Progenitor cell of endocrine pancreas (in vitro differentiated cells): ENCODE data around the gene CLEC20A. TPM values are rescaled to one million over a fixed set of nuclear protein-coding genes. Genes with fewer than 3 reads are reported as not detected.

ENCODE experiments used
- DNase-seq: peaks from one replicate; pipeline ENCODE4 v3.0.0; 2021; ENCODE audit warnings: low spot score; ENCODE audit not compliant: unreplicated experiment
- H3K27ac Mint-ChIP-seq: 2 replicates; pipeline ENCODE4 v1.8.0; 2021; ENCODE audit warnings: mild to moderate bottlenecking, moderate library complexity, mixed read lengths
- H3K27me3 Mint-ChIP-seq: 2 replicates; pipeline ENCODE4 v1.8.0; 2021; ENCODE audit warnings: mixed read lengths
- H3K36me3 Mint-ChIP-seq: 2 replicates; pipeline ENCODE4 v1.8.0; 2022; ENCODE audit warnings: mixed read lengths; ENCODE audit not compliant: insufficient read depth
- H3K4me1 Mint-ChIP-seq: 2 replicates; pipeline ENCODE4 v1.8.0; 2021; ENCODE audit warnings: low read depth, mixed read lengths
- H3K4me3 Mint-ChIP-seq: 2 replicates; pipeline ENCODE4 v1.8.0; 2021; ENCODE audit warnings: low read depth, mild to moderate bottlenecking, moderate library complexity, mixed read lengths
- H3K9me3 Mint-ChIP-seq: 2 replicates; pipeline ENCODE4 v1.8.0; 2021; ENCODE audit warnings: low read depth, mixed read lengths
- total RNA-seq: library from RNA; stranded (reverse); gene quantifications from 2 replicates; pipeline ENCODE4 v1.2.1, GENCODE V29; 2021
- TF ChIP-seq, protein P1 (sequence below): fragments of 200-600 bp; sonication (generic); IDR thresholded peaks from one replicate; pipeline ENCODE4 v1.5.0; 2021; ENCODE audit warnings: antibody characterized with exemption, mild to moderate bottlenecking; ENCODE audit not compliant: unreplicated experiment

The CLEC20A gene
- total RNA-seq, 1 donor from 2014 or later: not detected

DNA sequence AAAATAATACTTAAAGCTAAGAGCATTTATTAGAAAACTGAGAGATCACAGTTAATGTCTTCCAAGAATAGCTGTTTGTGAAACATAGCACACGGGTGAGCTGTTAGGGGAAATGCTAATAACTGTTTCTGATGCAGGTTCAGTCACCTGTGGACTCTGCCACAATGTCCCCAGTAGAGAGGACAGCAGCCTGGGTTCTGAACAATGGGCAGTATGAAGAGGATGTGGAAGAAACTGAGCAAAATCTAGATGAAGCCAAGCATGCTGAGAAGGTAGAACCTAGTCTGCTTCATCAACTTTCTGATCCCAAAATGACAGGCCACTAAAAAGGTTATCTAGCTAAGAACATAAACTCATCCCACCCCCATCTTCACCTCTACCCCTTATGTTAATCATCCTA is 32.6 kb downstream of the CLEC20A start:
- H3K4me1 Mint-ChIP-seq: no peaks in the 10 kb centered on the region
- no peaks in the 10 kb centered on the region for H3K9me3 Mint-ChIP-seq
- no peak for DNase-seq
- H3K36me3 Mint-ChIP-seq: peaks cover 22% of the 10 kb centered on the region
- TF ChIP-seq, protein P1, sequence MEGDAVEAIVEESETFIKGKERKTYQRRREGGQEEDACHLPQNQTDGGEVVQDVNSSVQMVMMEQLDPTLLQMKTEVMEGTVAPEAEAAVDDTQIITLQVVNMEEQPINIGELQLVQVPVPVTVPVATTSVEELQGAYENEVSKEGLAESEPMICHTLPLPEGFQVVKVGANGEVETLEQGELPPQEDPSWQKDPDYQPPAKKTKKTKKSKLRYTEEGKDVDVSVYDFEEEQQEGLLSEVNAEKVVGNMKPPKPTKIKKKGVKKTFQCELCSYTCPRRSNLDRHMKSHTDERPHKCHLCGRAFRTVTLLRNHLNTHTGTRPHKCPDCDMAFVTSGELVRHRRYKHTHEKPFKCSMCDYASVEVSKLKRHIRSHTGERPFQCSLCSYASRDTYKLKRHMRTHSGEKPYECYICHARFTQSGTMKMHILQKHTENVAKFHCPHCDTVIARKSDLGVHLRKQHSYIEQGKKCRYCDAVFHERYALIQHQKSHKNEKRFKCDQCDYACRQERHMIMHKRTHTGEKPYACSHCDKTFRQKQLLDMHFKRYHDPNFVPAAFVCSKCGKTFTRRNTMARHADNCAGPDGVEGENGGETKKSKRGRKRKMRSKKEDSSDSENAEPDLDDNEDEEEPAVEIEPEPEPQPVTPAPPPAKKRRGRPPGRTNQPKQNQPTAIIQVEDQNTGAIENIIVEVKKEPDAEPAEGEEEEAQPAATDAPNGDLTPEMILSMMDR: no peak
- H3K4me3 Mint-ChIP-seq: no peak overlapping the region
- H3K27ac Mint-ChIP-seq: no peak overlapping the region
- no peaks in the 10 kb centered on the region for H3K27me3 Mint-ChIP-seq

DNA sequence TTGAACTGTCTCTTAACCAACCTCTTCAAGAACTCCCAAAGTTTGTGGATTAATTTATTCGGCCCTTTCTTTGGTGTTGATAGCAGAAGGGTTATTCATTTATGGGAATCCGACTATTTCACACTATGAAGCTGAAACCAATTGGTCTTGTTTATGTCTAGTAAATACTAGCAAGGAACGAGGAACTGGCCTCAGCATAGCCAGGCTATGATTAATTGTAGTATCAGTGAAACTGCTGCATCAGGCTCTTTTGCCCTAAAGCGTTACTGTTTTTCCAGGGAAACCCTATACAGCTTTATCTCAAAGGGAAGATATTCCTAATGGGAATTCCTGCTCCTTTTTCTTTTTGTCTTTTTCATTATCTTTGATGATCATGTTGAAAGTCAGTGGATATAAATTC is 35.1 kb downstream of the CLEC20A start:
- Mint-ChIP-seq H3K4me1 (no peaks in the 10 kb centered on the region), H3K4me3 (no peak overlapping the region), H3K27me3 (no peaks in the 10 kb centered on the region), H3K27ac (no peak overlapping the region), H3K9me3 (no peaks in the 10 kb centered on the region), H3K36me3 (peaks cover 13% of the 10 kb centered on the region)
- DNase-seq: no peak
- TF ChIP-seq, protein P1: no peak

DNA sequence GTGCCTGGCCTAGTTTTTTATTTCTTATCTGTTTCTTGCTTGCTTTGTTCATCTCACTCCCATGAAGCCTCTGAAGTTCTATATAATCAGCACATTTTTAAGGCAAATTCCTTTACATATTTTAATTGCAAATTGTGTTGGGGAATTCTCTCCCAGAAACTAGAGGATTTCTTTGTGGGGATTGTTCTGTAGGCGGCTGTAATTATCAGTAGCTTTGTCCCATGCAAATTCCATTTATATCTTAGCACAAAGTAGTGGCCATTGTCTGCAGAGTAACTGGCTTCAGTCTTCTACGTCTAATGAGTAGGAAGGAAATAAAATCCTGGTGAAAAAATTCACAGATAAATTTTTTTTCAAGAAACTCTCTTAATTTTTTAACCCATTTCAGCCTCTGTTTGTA is 35.7 kb downstream of the CLEC20A start:
- DNase-seq: no peak
- Mint-ChIP-seq H3K4me3 (no peak overlapping the region), H3K9me3 (no peaks in the 10 kb centered on the region), H3K27ac (peak overlapping the region; percentile 56), H3K27me3 (no peaks in the 10 kb centered on the region), H3K4me1 (no peaks in the 10 kb centered on the region), H3K36me3 (peaks cover 17% of the 10 kb centered on the region)
- TF ChIP-seq, protein P1: no peak

DNA sequence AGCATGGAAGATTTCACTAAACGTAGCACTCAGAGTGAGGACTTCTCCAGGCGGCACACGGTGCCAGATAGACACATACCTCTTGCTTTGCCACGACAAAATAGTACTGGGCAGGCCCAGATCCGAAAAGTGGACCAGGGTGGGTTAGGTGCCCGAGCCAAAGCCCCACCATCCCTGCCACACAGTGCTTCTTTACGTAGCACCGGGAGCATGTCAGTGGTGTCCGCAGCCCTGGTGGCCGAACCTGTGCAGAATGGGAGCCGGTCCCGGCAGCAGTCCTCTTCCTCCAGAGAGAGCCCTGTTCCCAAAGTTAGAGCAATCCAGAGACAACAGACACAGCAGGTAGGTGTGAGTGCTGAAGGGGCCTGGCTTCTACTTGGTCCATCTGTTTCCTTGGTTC is 38.6 kb downstream of the CLEC20A start:
- H3K4me1 Mint-ChIP-seq: no peaks in the 10 kb centered on the region
- no peaks in the 10 kb centered on the region for H3K9me3 Mint-ChIP-seq
- TF ChIP-seq, protein P1: no peak
- H3K36me3 Mint-ChIP-seq: peaks cover 11% of the 10 kb centered on the region
- DNase-seq: no peak
- H3K27ac Mint-ChIP-seq: no peak overlapping the region
- no peaks in the 10 kb centered on the region for H3K27me3 Mint-ChIP-seq
- H3K4me3 Mint-ChIP-seq: no peak overlapping the region

DNA sequence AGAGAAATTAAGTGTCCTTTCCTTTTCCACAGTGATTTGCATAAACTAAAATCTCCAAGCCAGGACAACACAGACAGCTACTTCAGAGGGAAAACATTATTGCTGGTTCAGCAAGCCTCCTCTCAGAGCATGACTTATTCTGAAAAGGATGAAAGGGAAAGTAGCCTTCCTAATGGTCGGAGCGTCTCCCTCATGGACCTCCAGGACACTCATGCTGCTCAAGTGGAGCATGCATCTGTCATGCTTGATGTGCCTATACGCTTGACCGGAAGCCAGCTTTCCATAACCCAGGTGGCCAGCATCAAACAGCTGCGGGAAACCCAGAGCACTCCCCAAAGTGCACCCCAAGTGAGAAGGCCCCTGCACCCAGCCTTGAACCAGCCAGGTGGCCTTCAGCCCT is 39.1 kb downstream of the CLEC20A start:
- Mint-ChIP-seq H3K27me3 (no peaks in the 10 kb centered on the region), H3K36me3 (peaks cover 11% of the 10 kb centered on the region), H3K27ac (no peak overlapping the region), H3K9me3 (no peaks in the 10 kb centered on the region), H3K4me3 (no peak overlapping the region), H3K4me1 (no peaks in the 10 kb centered on the region)
- DNase-seq: no peak
- TF ChIP-seq, protein P1: no peak
